Stimulated activated CD4-positive, alpha-beta T cell treated with anti-CD3 and anti-CD28 coated beads, Interleukin-1b, Interleukin-23, amount 100 ng/mL, for 24 hours (primary cell): ENCODE data around the gene BPIFB2.
"Not testable (repeated sequence)": the region's sequence is repeated elsewhere in the genome, so short reads cannot be mapped to it uniquely, and the experiment has no call there.

Source experiments
- DNase-seq, 4 experiments: peaks; one replicate each; pipeline ENCODE4 v3.0.0-alpha.2; 2020; ENCODE audit warnings: low read depth in 4 of 4, low spot score in 1 of 4

BPIFB2 gene

GRCh38 chr20:33007376-33008335, at the start of gene BPIFB2:
BPIFB2 (plus strand) TSS chr20:33007704; CDS start chr20:33008575, 871 bp downstream.
- no peak for DNase-seq

- DNase-seq: no peak
These were observed 48.9 kb upstream of the BPIFB2 start for GRCh38 chr20:32958574-32958973.

- DNase-seq: no peak
These were observed 47.9 kb upstream of the BPIFB2 start for GRCh38 chr20:32959351-32960221.

- no peak for DNase-seq
These were observed 47.3 kb upstream of the BPIFB2 start for GRCh38 chr20:32960222-32960518.

GRCh38 chr20:32960849-32961731, 46.4 kb upstream of the BPIFB2 start:
- DNase-seq: no peak

- no peak for DNase-seq
These were observed 45.5 kb upstream of the BPIFB2 start for GRCh38 chr20:32962053-32962452.

GRCh38 chr20:32962646-32963045, 44.9 kb upstream of the BPIFB2 start:
- DNase-seq: not testable (repeated sequence)

GRCh38 chr20:32963176-32963575, 44.3 kb upstream of the BPIFB2 start:
- DNase-seq: no peak

- no peak for DNase-seq
These were observed 42.9 kb upstream of the BPIFB2 start for GRCh38 chr20:32964575-32964974.

GRCh38 chr20:32965115-32965514, 42.4 kb upstream of the BPIFB2 start:
- no peak for DNase-seq

- no peak for DNase-seq
These were observed 41.7 kb upstream of the BPIFB2 start for GRCh38 chr20:32965581-32966373.

GRCh38 chr20:32966382-32966781, 41.1 kb upstream of the BPIFB2 start:
- no peak for DNase-seq

GRCh38 chr20:32966881-32967781, 40.4 kb upstream of the BPIFB2 start:
- DNase-seq: no peak

GRCh38 chr20:32967961-32968457, 39.5 kb upstream of the BPIFB2 start:
- DNase-seq: no peak

GRCh38 chr20:32968478-32969241, 38.8 kb upstream of the BPIFB2 start:
- no peak for DNase-seq

GRCh38 chr20:32969356-32970114, 38.0 kb upstream of the BPIFB2 start:
- no peak for DNase-seq

GRCh38 chr20:32970115-32970972, 37.2 kb upstream of the BPIFB2 start:
- DNase-seq: no peak
